HUDEP-2 (cell line): ENCODE results near the gene RFK.
A peak's percentile ranks its signal among the peaks of the same experiment; 100 is the strongest.
"Not testable (repeated sequence)": the region's sequence is repeated elsewhere in the genome, so short reads cannot be mapped to it uniquely, and the experiment has no call there.

ENCODE experiments used
- DNase-seq, 76 experiments: peaks; one replicate each; lab custom pipeline; 2025; ENCODE audit not compliant: unreplicated experiment in 76 of 76; lab: John Stamatoyannopoulos, UW

The RFK gene

GRCh38 chr9:76394195-76394959 is at the start of gene RFK:
TSS of gene RFK (minus strand) at chr9:76394426. CDS start at chr9:76394171, 255 bp downstream.
- peak in 75 of 76 experiments; percentile 41 to 94 (median 86) for DNase-seq

DNA sequence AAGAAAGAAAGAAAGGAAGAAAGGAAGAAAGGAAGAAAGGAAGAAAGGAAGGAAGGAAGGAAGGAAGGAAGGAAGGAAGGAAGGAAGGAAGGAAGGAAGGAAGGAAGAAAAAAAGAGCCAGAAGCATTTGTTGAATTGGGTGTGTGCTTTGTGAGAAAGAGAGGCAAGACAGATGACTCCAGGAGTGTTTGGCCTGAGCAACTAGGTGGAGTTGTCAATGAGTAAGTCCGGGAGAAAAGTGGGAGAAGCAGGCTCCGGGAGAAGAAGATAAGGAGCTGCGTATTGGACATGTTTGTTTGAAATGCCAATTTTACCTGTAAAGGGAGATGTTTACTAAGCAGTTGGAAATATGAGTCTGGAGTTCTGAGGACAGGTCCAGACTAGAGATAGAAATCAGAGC is 49.7 kb upstream of the RFK start:
- DNase-seq, result no peak

- DNase-seq, result peak in 1 of 76 experiments; percentile 21
These were observed 47.5 kb upstream of the RFK start for GRCh38 chr9:76441551-76442322.

GRCh38 chr9:76438841-76439588 is 44.8 kb upstream of the RFK start:
- no peak for DNase-seq

- not testable (repeated sequence) for DNase-seq
These were observed 42.9 kb upstream of the RFK start for GRCh38 chr9:76437017-76437699.

DNA sequence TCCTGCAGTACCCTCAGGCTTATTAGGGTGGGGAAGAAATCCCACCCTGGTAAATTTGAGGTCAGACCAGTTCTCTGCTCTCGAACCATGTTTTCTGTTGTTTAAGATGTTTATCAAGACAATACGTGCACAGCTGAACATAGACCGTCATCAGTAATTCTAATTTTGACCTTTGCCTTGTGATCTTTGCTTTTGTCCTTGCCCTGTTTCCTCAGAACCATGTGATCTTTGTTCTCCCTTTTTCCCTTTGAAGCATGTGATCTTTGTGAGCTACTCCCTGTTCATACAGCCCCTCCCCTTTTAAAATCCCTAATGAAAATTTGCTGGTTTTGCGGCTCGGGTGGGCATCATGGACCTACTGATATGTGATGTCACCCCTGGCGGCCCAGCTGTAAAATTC is 40.7 kb upstream of the RFK start:
- DNase-seq, result not testable (repeated sequence)

- no peak for DNase-seq
These were observed 39.6 kb upstream of the RFK start for GRCh38 chr9:76433836-76434235.

GRCh38 chr9:76433406-76433805 is 39.2 kb upstream of the RFK start:
- DNase-seq, result no peak

DNA sequence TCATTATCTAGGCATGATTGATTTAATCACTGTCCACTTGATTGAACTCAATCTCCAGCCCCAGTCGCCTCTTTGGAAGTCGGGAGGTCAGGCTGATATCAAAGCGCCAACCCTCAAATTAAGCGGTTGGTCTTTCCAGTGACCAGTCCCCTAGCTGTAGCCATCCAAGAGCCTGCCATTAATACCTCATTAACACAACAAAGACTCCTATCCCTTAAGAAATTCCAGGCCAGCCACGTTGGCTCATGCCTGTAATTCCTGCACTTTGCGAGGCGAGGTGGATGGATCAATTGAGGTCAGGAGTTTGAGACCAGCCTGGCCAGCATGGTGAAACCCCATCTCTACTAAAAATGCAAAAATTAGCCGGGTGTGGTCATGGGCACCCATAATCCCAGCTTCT is 37.4 kb upstream of the RFK start:
- no peak for DNase-seq

DNA sequence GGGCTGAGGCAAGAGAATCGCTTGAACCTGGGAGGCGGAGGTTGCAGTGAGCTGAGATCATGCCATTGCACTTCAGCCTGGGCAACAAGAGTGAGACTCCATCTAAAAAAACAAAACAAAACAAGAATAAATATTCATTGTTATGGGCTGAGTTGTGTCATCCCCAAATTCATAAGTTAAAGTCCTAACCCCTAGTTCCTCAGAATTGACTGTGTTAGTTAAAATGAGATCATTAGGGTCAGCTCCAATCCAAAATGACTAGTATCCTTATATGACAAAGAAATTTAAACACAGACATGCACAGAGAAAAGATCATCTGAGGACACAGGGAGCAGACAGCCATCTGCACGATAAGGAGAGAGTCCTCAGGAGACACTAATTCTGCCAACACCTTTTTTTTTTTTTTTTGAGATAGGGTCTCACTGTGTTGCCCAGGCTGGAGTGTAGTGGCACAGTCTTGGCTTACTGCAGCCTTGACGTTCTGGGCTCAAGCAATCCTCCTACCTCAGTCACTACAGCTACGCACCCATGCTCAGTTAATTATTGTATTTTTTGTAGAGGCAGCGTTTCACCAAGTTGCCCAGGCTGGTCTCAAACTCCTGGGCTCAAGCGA is 32.7 kb upstream of the RFK start:
- DNase-seq, result no peak

GRCh38 chr9:76425677-76426453 is 31.6 kb upstream of the RFK start:
- DNase-seq, result no peak

GRCh38 chr9:76424491-76424890 is 30.3 kb upstream of the RFK start:
- no peak for DNase-seq

- DNase-seq, result no peak
These were observed 29.3 kb upstream of the RFK start for GRCh38 chr9:76423216-76424177.

DNA sequence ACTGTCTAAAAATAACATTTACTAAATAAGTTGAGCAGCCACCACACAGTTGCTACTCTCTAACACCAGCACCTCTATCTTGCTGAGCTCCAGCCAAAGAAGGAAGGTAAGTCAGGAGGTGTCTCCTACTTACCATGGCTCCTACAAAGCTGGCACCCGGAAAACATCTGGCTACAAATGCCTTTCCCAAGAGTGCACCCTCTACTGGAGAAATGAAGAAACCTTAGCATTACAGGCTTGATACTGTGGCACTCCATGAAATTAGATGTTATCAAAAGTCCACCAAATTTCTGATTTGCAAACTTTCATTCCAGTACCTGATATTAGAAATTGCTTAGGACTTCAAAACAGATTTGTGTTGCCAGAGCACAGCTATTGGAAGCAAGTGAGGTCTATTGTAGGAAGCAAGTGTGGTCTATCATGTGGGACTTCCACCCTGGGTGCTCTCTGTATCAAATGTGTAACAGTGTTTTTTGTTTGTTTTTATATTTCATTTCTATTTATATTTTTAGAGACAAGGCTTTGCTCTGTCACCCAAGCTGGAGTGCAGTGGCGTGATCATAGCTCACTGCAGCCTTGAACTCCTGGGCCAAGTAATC is 25.7 kb upstream of the RFK start:
- peak in 21 of 76 experiments; percentile 0 to 31 (median 15) for DNase-seq

DNA sequence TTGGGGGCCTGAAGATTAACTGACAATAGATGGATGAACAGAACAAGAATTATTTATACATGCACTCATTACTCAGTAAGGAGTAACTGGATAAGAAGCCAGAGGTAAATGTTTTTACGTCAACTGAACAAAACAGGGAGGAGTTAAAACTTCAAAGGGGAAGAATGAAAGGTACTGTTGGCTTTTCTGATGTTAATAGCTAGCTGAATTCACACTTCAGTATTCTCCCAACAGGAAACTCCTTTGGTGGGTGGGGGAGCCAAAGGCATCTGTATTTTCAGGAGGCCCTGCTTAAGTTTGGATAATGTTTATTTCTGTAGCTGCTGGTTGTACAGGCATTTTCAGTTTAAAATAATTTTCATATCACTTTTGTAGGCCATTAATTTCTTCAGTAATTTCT is 23.2 kb upstream of the RFK start:
- DNase-seq, result no peak

- DNase-seq, result no peak
These were observed 21.5 kb upstream of the RFK start for GRCh38 chr9:76415731-76416130.

- no peak for DNase-seq
These were observed 20.9 kb upstream of the RFK start for GRCh38 chr9:76415154-76415553.

DNA sequence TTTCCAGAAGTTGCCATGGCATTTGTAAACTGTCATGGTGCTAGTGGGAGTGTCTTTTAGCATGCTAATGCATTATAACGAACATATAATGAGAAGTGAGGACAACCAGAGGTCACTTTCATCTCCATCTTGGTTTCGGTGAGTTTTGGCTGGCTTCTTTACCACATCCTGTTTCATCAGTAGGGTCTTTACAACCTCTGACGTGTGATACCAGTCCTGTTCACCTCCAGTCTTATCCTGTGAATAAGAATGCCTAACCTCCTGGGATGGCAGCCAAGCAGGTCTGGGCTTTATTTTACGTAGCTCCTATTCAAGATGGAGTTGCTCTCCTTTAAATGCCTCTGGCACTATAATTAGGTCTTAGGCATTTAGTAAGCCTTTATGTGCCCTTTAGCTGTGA is 20.4 kb upstream of the RFK start:
- no peak for DNase-seq
